IMR-90 (cell line): ENCODE data around the gene UGT1A3. TPM values are rescaled to one million over a fixed set of nuclear protein-coding genes. Genes with fewer than 3 reads are reported as not detected.

Experiments
- ATAC-seq: fragments of 200-7000 bp; cut with Tn5 transposase; 2 replicates; pipeline ENCODE4 v1.9.1; 2020; ENCODE audit warnings: low read depth, mild to moderate bottlenecking, moderate library complexity
- BruUV-seq: library from RNA; stranded (reverse); fragments of 400-500 nt; replicated peaks from 2 replicates; lab custom pipeline; 2021; lab: Mats Ljungman, UMichigan
- CTCF ChIA-PET: fragments of 300-600 bp; formaldehyde crosslinking; extraction: SDS; loops from one replicate; lab custom pipeline; 2021; ENCODE audit warnings: antibody characterized with exemption; lab: Yijun Ruan, JAX
- POLR2A ChIA-PET: fragments of 300-600 bp; sonication (Branson Sonifier 250); formaldehyde crosslinking; loops from one replicate; lab custom pipeline; 2022; ENCODE audit warnings: antibody characterized with exemption; ENCODE audit not compliant: unreplicated experiment; lab: Charles Lee
- DNase-seq: peaks from one replicate; pipeline ENCODE4 v3.0.0; 2013
- H2AFZ ChIP-seq: replicated peaks from 2 replicates; pipeline ENCODE3; 2013; ENCODE audit warnings: low read length, mild to moderate bottlenecking; ENCODE audit not compliant: poor library complexity
- H2AK5ac ChIP-seq: 2 replicates; pipeline ENCODE4 v1.6.1; 2013; ENCODE audit warnings: low read depth, low read length, inconsistent platforms
- H2AK9ac ChIP-seq: replicated peaks from 2 replicates; pipeline ENCODE3; 2013; ENCODE audit warnings: mild to moderate bottlenecking, low read depth, low read length, moderate library complexity; ENCODE audit not compliant: poor library complexity
- H2BK120ac ChIP-seq: 2 replicates; pipeline ENCODE4 v1.6.1; 2013; ENCODE audit warnings: low read depth, low read length, inconsistent platforms
- H2BK15ac ChIP-seq: 3 replicates; pipeline ENCODE4 v1.6.1; 2013; ENCODE audit warnings: low read depth, low read length, inconsistent platforms
- H2BK20ac ChIP-seq: 2 replicates; pipeline ENCODE4 v1.6.1; 2013; ENCODE audit warnings: low read depth, mild to moderate bottlenecking, inconsistent platforms, low read length, moderate library complexity
- H2BK5ac ChIP-seq: 2 replicates; pipeline ENCODE4 v1.6.1; 2013; ENCODE audit warnings: mild to moderate bottlenecking, low read depth, low read length, inconsistent platforms; ENCODE audit not compliant: poor library complexity, severe bottlenecking
- H3K14ac ChIP-seq: replicated peaks from 2 replicates; pipeline ENCODE4 v1.6.1; 2013; ENCODE audit warnings: low read depth, low read length, inconsistent platforms
- H3K18ac ChIP-seq: 2 replicates; pipeline ENCODE4 v1.6.1; 2013; ENCODE audit warnings: low read depth, low read length, control low read depth
- H3K23ac ChIP-seq: 2 replicates; pipeline ENCODE4 v1.6.1; 2013; ENCODE audit warnings: low read depth, low read length, inconsistent platforms
- H3K27ac ChIP-seq: 2 replicates; pipeline ENCODE4 v1.5.1; 2013; ENCODE audit warnings: mild to moderate bottlenecking, control low read depth, low read length; ENCODE audit not compliant: insufficient read depth
- H3K27me3 ChIP-seq: 2 replicates; pipeline ENCODE4 v1.6.1; 2013; ENCODE audit warnings: low read length; ENCODE audit not compliant: control insufficient read depth, insufficient read depth
- H3K36me3 ChIP-seq: 2 replicates; pipeline ENCODE4 v1.6.1; 2013; ENCODE audit warnings: low read length, mixed read lengths; ENCODE audit not compliant: control insufficient read depth, insufficient read depth
- H3K4ac ChIP-seq: 2 replicates; pipeline ENCODE4 v1.6.1; 2013; ENCODE audit warnings: low read depth, low read length, inconsistent platforms
- H3K4me1 ChIP-seq: 2 replicates; pipeline ENCODE4 v1.6.1; 2013; ENCODE audit warnings: low read length, mixed read lengths; ENCODE audit not compliant: control insufficient read depth, insufficient read depth
- H3K4me2 ChIP-seq: 2 replicates; pipeline ENCODE4 v1.6.1; 2013; ENCODE audit warnings: low read depth, mild to moderate bottlenecking, control low read depth, low read length, moderate library complexity
- H3K4me3 ChIP-seq: 2 replicates; pipeline ENCODE4 v1.5.1; 2013; ENCODE audit warnings: low read depth, mild to moderate bottlenecking, control low read depth, low read length, moderate library complexity; ENCODE audit not compliant: insufficient read depth
- H3K56ac ChIP-seq: 2 replicates; pipeline ENCODE4 v1.6.1; 2013; ENCODE audit warnings: low read length, inconsistent platforms; ENCODE audit not compliant: insufficient read depth; ENCODE audit errors: extremely low read depth
- H3K79me1 ChIP-seq, 2 experiments: 2 replicates each; pipeline ENCODE4 v1.6.1; 2013; ENCODE audit warnings: low read length in 2 of 2, inconsistent platforms in 1 of 2, low read depth in 1 of 2
- H3K9ac ChIP-seq: 2 replicates; pipeline ENCODE4 v1.6.1; 2013; ENCODE audit warnings: low read depth, low read length, control low read depth
- H3K9me1 ChIP-seq: 2 replicates; pipeline ENCODE4 v1.6.1; 2013; ENCODE audit warnings: low read length, inconsistent platforms; ENCODE audit not compliant: insufficient read depth
- H3K9me3 ChIP-seq: 2 replicates; pipeline ENCODE4 v1.6.1; 2013; ENCODE audit warnings: low read length; ENCODE audit not compliant: control insufficient read depth, insufficient read depth
- H4K20me1 ChIP-seq: 2 replicates; pipeline ENCODE4 v1.6.1; 2013; ENCODE audit warnings: low read length, inconsistent platforms; ENCODE audit not compliant: insufficient read depth
- H4K5ac ChIP-seq: 2 replicates; pipeline ENCODE4 v1.6.1; 2013; ENCODE audit warnings: mild to moderate bottlenecking, low read depth, low read length, control low read depth
- H4K8ac ChIP-seq, 2 experiments: 2 replicates each; pipeline ENCODE4 v1.6.1; 2013; ENCODE audit warnings: low read depth in 2 of 2, low read length in 2 of 2, control low read depth in 1 of 2, inconsistent platforms in 1 of 2
- H4K91ac ChIP-seq: 2 replicates; pipeline ENCODE4 v1.6.1; 2013; ENCODE audit warnings: low read depth, low read length, inconsistent platforms; ENCODE audit not compliant: insufficient read depth
- BHLHE40 ChIP-seq: fragments of 150-350 bp; IDR thresholded peaks from 2 replicates; pipeline ENCODE4 v1.6.1; 2016; ENCODE audit warnings: mild to moderate bottlenecking, low read depth, low read length
- WGBS, 2 experiments: methylation state at CpG; one replicate each; pipeline versions ENCODE4 v1.1.5 to v1.1.7; 2013; ENCODE audit warnings: missing lambda C conversion rate in 2 of 2; ENCODE audit not compliant: insufficient read length in 1 of 2; ENCODE audit errors: extremely low coverage in 2 of 2; 5-methylcytosine and 5-hydroxymethylcytosine counted together
- dilution Hi-C: fragments of 300-500 bp; cut with HindIII; formaldehyde crosslinking; loops from one replicate; pipeline ENCODE4 v1.14.3; 2018; ENCODE audit warnings: low sequenced_read_pairs; ENCODE audit not compliant: unreplicated experiment
- in situ Hi-C: fragments of 300-500 bp; cut with MboI; formaldehyde crosslinking; loops from 3 replicates; pipeline ENCODE4 v1.14.3; 2019; ENCODE audit warnings: low sequenced_read_pairs, inconsistent platforms, mixed read lengths
- intact Hi-C: fragments of 100-400 bp; cut with micrococcal nuclease; formaldehyde crosslinking; loops from 2 replicates; pipeline ENCODE4 v1.10.0; 2022
- polyA plus RNA-seq, 3 experiments: library from polyadenylated mRNA; depleted of rRNA; stranded (reverse); fragments of >200 nt; gene quantifications; 2 replicates each; pipeline ENCODE4 v1.2.3, GENCODE V29; 2012; ENCODE audit warnings: low replicate concordance in 1 of 3
- total RNA-seq: library from RNA; depleted of rRNA; stranded (reverse); fragments of >200 nt; gene quantifications from 2 replicates; pipeline ENCODE4 v1.2.3, GENCODE V29; 2012
- TF ChIP-seq, protein P1 (sequence below): fragments of 150-350 bp; IDR thresholded peaks from 2 replicates; pipeline ENCODE4 v1.6.1; 2016; ENCODE audit warnings: low read depth, mild to moderate bottlenecking, low read length, moderate library complexity, borderline replicate concordance

UGT1A3 gene
- total and polyA plus RNA-seq, 2 of the 4 experiments (the other 2 are of a cell fraction) = not detected

DNA sequence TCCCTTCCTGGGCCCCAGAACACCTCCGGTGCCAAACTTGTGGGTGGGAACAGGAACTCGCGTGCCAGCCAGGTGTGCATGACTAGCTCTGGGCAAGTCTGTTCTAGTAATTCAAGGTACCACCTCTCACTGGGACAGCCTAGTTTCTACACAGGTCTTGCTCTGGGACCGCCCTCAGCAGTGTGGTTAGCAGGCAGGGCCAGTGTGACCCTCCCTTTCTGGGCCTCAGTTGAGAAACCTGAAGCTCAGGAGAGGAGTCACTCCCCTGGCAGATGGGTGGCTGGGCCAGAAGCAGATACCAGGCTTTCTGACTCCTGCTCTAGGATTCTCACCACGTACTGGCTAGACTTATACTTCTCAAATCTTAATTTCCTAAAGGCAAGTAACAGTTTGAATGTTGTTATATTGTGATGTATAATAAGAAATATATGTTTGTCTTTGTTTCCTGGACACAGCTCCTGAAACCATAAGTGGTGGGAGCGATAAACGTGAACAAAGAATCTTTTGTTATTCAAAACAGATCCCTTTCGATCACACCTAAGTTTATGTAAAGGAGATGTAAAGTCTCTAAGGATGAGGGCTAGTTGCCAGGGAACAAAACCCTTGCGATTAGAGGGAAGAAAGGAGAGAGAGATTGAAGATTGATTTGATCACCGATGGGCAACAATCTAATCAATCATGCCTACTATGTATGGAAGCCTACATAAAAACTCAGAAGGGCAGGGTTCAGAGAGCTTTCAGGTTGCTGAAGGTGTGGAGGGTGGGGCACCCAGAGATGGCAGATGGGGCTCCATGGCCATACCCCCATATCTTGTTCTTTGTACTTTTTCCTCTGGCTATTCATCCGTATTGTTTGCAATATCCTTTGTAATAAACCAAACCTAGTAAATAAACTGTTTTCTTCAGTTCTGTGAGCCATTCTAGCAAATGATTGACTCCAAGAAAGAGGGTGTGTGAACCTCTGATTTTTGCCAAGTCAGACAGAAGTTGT is 37.1 kb upstream of the UGT1A3 start (continued):
- no peak for TF ChIP-seq BHLHE40

DNA sequence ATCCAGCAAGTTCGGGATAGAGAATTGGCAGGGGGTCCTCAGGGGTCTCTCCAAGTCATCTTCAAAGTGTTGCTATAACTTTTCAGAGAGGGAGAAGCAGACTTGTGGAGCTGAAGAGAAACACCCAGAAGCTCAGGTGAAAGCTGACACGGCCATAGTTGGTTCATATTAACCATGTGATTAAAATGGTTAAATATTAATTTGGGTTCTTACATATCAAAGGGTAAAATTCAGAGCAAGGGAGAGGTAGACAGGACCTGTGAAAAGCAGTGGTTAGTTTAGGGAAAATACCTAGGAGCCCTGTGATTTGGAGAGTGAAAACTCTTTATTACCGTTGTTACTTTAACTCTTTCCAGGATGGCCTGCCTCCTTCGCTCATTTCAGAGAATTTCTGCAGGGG is 36.2 kb upstream of the UGT1A3 start, which contains the start of gene UGT1A6:
TSS of gene UGT1A6 (plus strand) at position 243 of the 400 bp plus-strand sequence. CDS start at position 358, 115 bp downstream.
- no peak within 1 kb of the TSS for H3K9ac ChIP-seq
- H4K20me1 ChIP-seq = no peaks in the 10 kb centered on the region
- H2AFZ ChIP-seq = no peak within 1 kb of the TSS
- dilution Hi-C loops (no loop called here), intact Hi-C loops (no loop called here), in situ Hi-C loops (no loop called here)
- TF ChIP-seq, protein P1, sequence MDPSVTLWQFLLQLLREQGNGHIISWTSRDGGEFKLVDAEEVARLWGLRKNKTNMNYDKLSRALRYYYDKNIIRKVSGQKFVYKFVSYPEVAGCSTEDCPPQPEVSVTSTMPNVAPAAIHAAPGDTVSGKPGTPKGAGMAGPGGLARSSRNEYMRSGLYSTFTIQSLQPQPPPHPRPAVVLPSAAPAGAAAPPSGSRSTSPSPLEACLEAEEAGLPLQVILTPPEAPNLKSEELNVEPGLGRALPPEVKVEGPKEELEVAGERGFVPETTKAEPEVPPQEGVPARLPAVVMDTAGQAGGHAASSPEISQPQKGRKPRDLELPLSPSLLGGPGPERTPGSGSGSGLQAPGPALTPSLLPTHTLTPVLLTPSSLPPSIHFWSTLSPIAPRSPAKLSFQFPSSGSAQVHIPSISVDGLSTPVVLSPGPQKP = no peak
- H2BK15ac ChIP-seq = no peak within 1 kb of the TSS
- no peak within 1 kb of the TSS for H3K23ac ChIP-seq
- no peak within 1 kb of the TSS for H3K4me3 ChIP-seq
- no peak within 1 kb of the TSS for H3K56ac ChIP-seq
- H3K27me3 ChIP-seq = peaks cover 2% of the 10 kb centered on the region
- no peak within 1 kb of the TSS for H2BK5ac ChIP-seq
- H3K4ac ChIP-seq = no peak within 1 kb of the TSS
- ChIA-PET CTCF (no interaction called here), POLR2A (no interaction called here)
- H4K8ac ChIP-seq = no peak within 1 kb of the TSS
- H3K79me1 ChIP-seq = no peaks in the 10 kb centered on the region
- H2BK120ac ChIP-seq = no peak within 1 kb of the TSS
- H2AK5ac ChIP-seq = no peak within 1 kb of the TSS
- H3K4me2 ChIP-seq = no peak within 1 kb of the TSS
- no peak within 1 kb of the TSS for H3K27ac ChIP-seq
- ATAC-seq (no peak), DNase-seq (no peak)
- no peaks in the 10 kb centered on the region for H3K36me3 ChIP-seq
- WGBS, 2 experiments = 63% methylated on average over 3 of the region's 4 CpGs; no CpG with 5 or more reads in 1 of the 2 experiments
- no peak within 1 kb of the TSS for H4K5ac ChIP-seq
- BruUV-seq = no TSS peak
- H3K18ac ChIP-seq = no peak within 1 kb of the TSS
- H2AK9ac ChIP-seq = no peak within 1 kb of the TSS
- no peaks in the 10 kb centered on the region for H3K9me1 ChIP-seq
- H3K9me3 ChIP-seq = no peaks in the 10 kb centered on the region
- no peak within 1 kb of the TSS for H4K91ac ChIP-seq
- no peak within 1 kb of the TSS for H2BK20ac ChIP-seq
- no peaks in the 10 kb centered on the region for H3K4me1 ChIP-seq
- H3K14ac ChIP-seq = no peak within 1 kb of the TSS
